ENCODE results near the gene GTF2A1.

- TF ChIP-seq RXRA (IDR thresholded peaks at IDR 0.05; ENCODE audit: borderline replicate concordance, low read depth) (no peak), RFX5 (IDR thresholded peaks at IDR 0.05; ENCODE audit: low read length) (no peak), POLR2AphosphoS5 (IDR thresholded peaks at IDR 0.05; ENCODE audit: low read depth, low read length) (no peak), NRF1 (IDR thresholded peaks at IDR 0.05; ENCODE audit: low read depth, low read length) (no peak), GABPA (IDR thresholded peaks at IDR 0.05; ENCODE audit: low read depth) (no peak)
- TF ChIP-seq, protein P1, sequence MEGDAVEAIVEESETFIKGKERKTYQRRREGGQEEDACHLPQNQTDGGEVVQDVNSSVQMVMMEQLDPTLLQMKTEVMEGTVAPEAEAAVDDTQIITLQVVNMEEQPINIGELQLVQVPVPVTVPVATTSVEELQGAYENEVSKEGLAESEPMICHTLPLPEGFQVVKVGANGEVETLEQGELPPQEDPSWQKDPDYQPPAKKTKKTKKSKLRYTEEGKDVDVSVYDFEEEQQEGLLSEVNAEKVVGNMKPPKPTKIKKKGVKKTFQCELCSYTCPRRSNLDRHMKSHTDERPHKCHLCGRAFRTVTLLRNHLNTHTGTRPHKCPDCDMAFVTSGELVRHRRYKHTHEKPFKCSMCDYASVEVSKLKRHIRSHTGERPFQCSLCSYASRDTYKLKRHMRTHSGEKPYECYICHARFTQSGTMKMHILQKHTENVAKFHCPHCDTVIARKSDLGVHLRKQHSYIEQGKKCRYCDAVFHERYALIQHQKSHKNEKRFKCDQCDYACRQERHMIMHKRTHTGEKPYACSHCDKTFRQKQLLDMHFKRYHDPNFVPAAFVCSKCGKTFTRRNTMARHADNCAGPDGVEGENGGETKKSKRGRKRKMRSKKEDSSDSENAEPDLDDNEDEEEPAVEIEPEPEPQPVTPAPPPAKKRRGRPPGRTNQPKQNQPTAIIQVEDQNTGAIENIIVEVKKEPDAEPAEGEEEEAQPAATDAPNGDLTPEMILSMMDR (IDR thresholded peaks at IDR 0.05) = no peak
Observed at GRCh38 chr14:81252278-81252677, 31.5 kb upstream of the GTF2A1 start.

Data from SK-N-SH (cell line).